Lung (tissue), 12 donors: ENCODE results near the gene NUDT22. TPM values are rescaled to one million over a fixed set of nuclear protein-coding genes. Genes with fewer than 3 reads are reported as not detected.

Experiments used
- ATAC-seq: fragments of 200-7000 bp; cut with Tn5 transposase; one replicate; pipeline ENCODE4 v1.9.1; 2020; ENCODE audit warnings: moderate number of reproducible peaks; ENCODE audit not compliant: insufficient read depth, low FRiP score
- DNase-seq, 3 donors: peaks; one replicate each; pipeline ENCODE4 v3.0.0-alpha.2; 2013 to 2017
- H3K27ac ChIP-seq, 2 donors: one replicate each; pipeline ENCODE4 v1.5.1; 2013; ENCODE audit warnings: mild to moderate bottlenecking in 2 of 2, moderate library complexity in 2 of 2, control low read depth in 1 of 2, inconsistent platforms in 1 of 2, low read depth in 1 of 2, low read length in 1 of 2
- H3K27me3 ChIP-seq, 3 donors: one replicate each; pipeline ENCODE4 v1.5.1; 2013; ENCODE audit warnings: low read length in 2 of 3; ENCODE audit not compliant: control insufficient read depth in 3 of 3, insufficient read depth in 3 of 3
- H3K36me3 ChIP-seq, 4 donors: one replicate each; pipeline ENCODE4 v1.5.1; 2013; ENCODE audit warnings: low read length in 4 of 4, mild to moderate bottlenecking in 1 of 4, moderate library complexity in 1 of 4; ENCODE audit not compliant: control insufficient read depth in 4 of 4, insufficient read depth in 4 of 4
- H3K4me1 ChIP-seq, 5 donors: one replicate each; pipeline ENCODE4 v1.5.1; 2013; ENCODE audit warnings: low read length in 5 of 5, mild to moderate bottlenecking in 2 of 5, moderate library complexity in 1 of 5; ENCODE audit not compliant: control insufficient read depth in 5 of 5, insufficient read depth in 5 of 5
- H3K4me3 ChIP-seq: one replicate; pipeline ENCODE4 v1.5.1; 2013; ENCODE audit warnings: mild to moderate bottlenecking, control low read depth, moderate library complexity
- H3K9ac ChIP-seq, 2 donors: one replicate each; pipeline ENCODE4 v1.5.1; 2013; ENCODE audit warnings: low read length in 2 of 2, control low read depth in 1 of 2; ENCODE audit not compliant: insufficient read depth in 1 of 2
- H3K9me3 ChIP-seq, 4 donors: one replicate each; pipeline ENCODE4 v1.5.1; 2013; ENCODE audit warnings: low read length in 3 of 4, mild to moderate bottlenecking in 1 of 4, moderate library complexity in 1 of 4; ENCODE audit not compliant: control insufficient read depth in 4 of 4, insufficient read depth in 3 of 4
- WGBS, 2 donors: extraction: QIAGEN DNeasy Blood & Tissue Kit; methylation state at CpG; one replicate each; pipeline ENCODE4 v1.1.7; 2013; 5-methylcytosine and 5-hydroxymethylcytosine counted together
- polyA plus RNA-seq, 2 donors: library from polyadenylated mRNA; stranded (reverse); fragments of 200-250 nt; gene quantifications; one replicate each; pipeline ENCODE4 v1.2.1, GENCODE V29; 2013
- total RNA-seq, 2 donors: library from RNA; depleted of rRNA in 1 of 2; stranded (reverse); fragments of >200 nt in 1 of 2; gene quantifications; one replicate each; pipeline ENCODE4 v1.2.1, GENCODE V29; 2014 to 2021
- TF ChIP-seq, protein P1 (sequence below): IDR thresholded peaks from 2 replicates; pipeline ENCODE4 v1.5.1; 2012; ENCODE audit warnings: mild to moderate bottlenecking; ENCODE audit errors: control extremely low read depth, extremely low read depth
- donor health status: control.
- donor health status: control.
- donor health status: Bipolar disorder and iron deficiency.
- donor health status: healthy.
- donor health status: DM: yes; HTN: yes; CAD: no.

NUDT22 gene
- total and polyA plus RNA-seq, 4 donors, result 23.7 to 90.2 (median 64.9) TPM

DNA sequence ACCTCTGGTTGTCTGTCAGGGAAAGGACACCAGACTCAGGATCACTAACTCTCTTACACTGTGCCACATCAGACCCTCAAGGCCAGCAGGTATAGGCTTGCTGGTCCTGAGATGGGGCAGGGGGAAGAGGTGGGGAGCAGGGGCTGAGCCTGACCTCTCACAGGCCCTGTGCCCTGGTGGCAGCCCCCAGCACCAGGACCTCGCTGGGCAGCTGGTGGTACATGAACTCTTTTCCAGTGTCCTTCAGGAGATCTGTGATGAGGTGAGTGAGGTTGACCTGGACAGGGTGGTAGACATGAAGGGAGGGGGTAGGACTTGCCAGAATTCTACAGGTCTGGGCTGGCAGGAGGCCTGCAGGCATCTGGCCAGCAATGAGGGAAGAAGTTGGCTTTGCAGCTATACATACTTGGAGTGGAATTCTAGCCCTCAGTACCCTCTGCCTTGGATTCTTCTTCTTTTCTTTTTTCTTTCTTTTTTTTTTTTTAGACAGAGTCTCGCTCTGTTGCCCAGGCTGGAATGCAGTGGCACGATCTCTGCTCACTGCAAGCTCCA lies 1.4 kb downstream of the NUDT22 start:
- Histone ChIP-seq H3K27ac (peak overlapping the region in 1 of 2 donors; percentile 93), H3K9ac (peak overlapping the region in 1 of 2 donors; percentile 13), H3K4me3 (no peak overlapping the region), H3K36me3 (peaks cover 0 to 14% (median 2%) of the 10 kb centered on the region in 4 donors), H3K4me1 (peaks cover 0 to 35% (median 4%) of the 10 kb centered on the region in 5 donors), H3K9me3 (no peaks in the 10 kb centered on the region), H3K27me3 (no peaks in the 10 kb centered on the region)
- ATAC-seq, result no peak
- 83 to 86% methylated on average over 3 of the region's 3 CpGs for WGBS, 2 donors
- TF ChIP-seq, protein P1, sequence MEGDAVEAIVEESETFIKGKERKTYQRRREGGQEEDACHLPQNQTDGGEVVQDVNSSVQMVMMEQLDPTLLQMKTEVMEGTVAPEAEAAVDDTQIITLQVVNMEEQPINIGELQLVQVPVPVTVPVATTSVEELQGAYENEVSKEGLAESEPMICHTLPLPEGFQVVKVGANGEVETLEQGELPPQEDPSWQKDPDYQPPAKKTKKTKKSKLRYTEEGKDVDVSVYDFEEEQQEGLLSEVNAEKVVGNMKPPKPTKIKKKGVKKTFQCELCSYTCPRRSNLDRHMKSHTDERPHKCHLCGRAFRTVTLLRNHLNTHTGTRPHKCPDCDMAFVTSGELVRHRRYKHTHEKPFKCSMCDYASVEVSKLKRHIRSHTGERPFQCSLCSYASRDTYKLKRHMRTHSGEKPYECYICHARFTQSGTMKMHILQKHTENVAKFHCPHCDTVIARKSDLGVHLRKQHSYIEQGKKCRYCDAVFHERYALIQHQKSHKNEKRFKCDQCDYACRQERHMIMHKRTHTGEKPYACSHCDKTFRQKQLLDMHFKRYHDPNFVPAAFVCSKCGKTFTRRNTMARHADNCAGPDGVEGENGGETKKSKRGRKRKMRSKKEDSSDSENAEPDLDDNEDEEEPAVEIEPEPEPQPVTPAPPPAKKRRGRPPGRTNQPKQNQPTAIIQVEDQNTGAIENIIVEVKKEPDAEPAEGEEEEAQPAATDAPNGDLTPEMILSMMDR, result no peak
- DNase-seq, result no peak

DNA sequence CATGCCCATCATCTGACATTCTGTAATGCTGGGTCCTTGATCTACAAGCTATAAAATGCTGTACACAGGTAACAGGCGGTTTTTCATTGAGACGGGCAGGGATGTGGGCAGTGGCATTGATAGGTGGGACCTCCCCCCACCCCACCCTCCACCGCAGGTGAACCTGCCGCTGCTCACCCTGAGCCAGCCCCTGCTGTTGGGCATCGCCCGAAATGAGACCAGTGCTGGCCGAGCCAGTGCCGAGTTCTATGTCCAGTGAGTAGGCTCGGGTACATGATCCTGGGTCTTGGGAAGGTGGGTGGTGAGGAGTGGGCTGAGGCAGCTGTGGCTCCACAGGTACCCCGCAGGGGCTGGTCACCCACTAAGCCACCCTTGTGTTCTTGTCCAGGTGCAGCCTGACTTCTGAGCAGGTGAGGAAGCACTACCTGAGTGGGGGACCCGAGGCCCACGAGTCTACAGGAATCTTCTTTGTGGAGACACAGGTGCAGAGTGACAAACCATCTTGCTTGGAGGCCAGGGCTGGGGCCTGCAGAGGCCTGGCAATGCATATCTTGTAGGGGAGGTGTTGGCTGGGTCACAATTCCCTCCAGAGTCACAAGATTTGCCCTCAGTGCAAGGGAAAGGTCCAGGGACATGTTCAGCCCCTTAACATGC lies 3.1 kb downstream of the NUDT22 start:
- peaks cover 0 to 41% (median 6%) of the 10 kb centered on the region in 5 donors for H3K4me1 ChIP-seq

DNA sequence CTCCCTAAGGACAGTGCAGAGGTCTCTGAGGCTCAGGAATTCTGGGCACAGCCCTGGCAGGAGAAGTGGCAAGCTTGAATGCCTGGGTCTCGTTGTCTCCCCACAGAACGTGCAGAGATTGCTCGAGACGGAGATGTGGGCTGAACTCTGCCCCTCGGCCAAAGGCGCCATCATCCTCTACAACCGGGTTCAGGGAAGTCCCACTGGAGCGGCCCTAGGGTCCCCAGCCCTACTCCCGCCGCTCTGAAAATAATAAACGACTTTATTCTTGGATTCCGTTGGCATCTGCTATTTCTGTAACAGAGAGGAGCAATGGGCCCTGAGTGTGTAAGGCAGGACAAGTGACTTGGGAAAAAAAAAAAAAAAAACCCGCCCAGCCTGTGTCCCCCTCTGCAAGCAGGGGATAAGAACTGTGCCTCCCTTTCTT lies 3.7 kb downstream of the NUDT22 start:
- Histone ChIP-seq H3K36me3 (no peaks in the 10 kb centered on the region), H3K27ac (peak overlapping the region; percentile 90 to 95), H3K9me3 (no peaks in the 10 kb centered on the region), H3K9ac (peak overlapping the region; percentile 8 to 55), H3K27me3 (no peaks in the 10 kb centered on the region), H3K4me3 (peak overlapping the region; percentile 9), H3K4me1 (peaks cover 0 to 41% (median 6%) of the 10 kb centered on the region in 5 donors)
- 37 to 46% methylated on average over 13 of the region's 13 CpGs for WGBS, 2 donors
- TF ChIP-seq, protein P1, result no peak
- ATAC-seq, result no peak
- no peak for DNase-seq

More for the DNA sequence above, 3.1 kb downstream of the NUDT22 start:
- H3K27ac ChIP-seq, result peak overlapping the region in 1 of 2 donors; percentile 90
- no peaks in the 10 kb centered on the region for H3K9me3 ChIP-seq
- H3K9ac ChIP-seq, result peak overlapping the region in 1 of 2 donors; percentile 55
- H3K4me3 ChIP-seq, result no peak overlapping the region
- WGBS, 2 donors, result 92 to 98% methylated on average over 12 of the region's 12 CpGs
- H3K36me3 ChIP-seq, result peaks cover 0 to 3% (median 0%) of the 10 kb centered on the region in 4 donors
- TF ChIP-seq, protein P1, result no peak
- DNase-seq, result no peak
- no peaks in the 10 kb centered on the region for H3K27me3 ChIP-seq
- ATAC-seq, result no peak
